T-helper 1 cell (primary cell): ENCODE measurements around the gene CCDC107.
"Not testable (repeated sequence)": the region's sequence is repeated elsewhere in the genome, so short reads cannot be mapped to it uniquely, and the experiment has no call there.

ENCODE experiments used
- DNase-seq, 5 donors: peaks; one replicate each; pipeline ENCODE4 v3.0.0-alpha.2; 2012 to 2020
- total RNA-seq, 4 donors: gene quantifications; one replicate each; lab custom pipeline; 2026; lab: John Stamatoyannopoulos, UW

Gene CCDC107, protein sequence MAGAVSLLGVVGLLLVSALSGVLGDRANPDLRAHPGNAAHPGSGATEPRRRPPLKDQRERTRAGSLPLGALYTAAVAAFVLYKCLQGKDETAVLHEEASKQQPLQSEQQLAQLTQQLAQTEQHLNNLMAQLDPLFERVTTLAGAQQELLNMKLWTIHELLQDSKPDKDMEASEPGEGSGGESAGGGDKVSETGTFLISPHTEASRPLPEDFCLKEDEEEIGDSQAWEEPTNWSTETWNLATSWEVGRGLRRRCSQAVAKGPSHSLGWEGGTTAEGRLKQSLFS
- total RNA-seq = 16.0 to 22.1 (median 18.9) reads per million in 4 donors

DNA sequence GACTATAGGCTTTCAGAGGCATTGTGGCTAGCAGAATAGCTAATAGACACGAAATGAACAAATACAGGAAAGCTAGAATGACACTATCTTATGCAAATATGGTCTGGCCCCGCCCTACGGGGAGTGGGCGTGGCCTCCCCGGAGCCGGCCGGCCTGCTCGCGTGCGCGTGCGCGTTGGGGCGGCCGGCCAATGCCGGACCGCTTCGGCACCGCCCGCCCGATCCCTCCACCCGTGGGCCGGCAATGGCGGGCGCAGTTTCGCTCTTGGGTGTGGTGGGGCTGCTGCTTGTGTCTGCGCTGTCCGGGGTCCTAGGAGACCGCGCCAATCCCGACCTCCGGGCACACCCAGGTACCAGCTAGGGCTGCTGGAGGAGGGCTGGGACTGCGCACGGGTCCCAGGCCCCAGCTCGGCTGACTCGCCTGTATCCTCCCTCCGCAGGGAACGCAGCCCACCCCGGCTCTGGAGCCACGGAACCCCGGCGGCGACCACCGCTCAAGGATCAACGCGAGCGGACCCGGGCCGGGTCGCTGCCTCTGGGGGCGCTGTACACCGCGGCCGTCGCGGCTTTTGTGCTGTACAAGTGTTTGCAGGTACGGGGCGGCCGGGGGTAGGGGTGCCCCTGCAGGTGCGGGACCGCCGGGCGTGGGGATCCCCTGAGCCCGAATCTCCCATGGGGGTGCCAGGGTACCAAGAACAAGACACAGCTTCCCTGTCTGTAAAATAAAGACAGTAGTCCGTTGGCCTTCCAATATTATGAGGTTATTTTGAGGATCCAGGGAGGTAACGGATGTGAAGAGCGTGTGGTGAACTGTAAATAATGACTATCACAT is at the start of gene CCDC107:
Gene CCDC107, plus strand, starts transcription at position 156 of the 831 bp plus-strand sequence. Its CDS starts 88 bp downstream, at position 244.
- DNase-seq = peak; percentile 74 to 85 (median 79)

DNA sequence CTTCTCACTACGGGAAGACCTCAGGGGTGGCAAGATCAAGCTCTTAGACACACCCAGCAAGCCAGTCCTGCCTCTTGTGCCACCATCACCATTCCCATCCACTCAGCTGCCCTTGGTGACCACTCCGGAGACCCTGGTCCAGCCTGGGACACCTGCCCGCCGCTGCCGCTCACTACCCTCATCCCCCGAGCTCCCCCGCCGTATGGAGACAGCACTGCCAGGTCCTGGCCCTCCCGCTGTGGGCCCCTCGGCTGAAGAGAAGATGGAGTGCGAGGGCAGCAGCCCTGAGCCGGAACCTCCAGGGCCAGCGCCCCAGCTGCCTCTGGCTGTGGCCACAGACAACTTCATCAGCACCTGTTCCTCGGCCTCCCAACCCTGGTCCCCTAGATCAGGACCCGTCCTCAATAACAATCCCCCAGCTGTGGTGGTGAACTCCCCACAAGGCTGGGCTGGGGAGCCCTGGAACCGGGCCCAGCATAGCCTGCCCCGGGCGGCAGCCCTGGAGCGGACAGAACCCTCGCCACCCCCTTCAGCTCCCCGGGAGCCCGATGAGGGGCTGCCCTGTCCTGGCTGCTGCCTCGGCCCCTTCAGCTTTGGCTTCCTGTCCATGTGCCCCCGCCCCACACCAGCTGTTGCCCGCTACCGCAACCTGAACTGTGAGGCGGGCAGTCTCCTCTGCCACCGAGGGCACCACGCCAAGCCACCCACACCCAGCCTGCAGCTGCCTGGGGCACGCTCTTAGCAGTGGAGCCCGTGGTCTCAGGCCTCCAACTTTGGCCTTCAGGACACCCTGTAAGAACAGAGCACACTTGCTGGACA is 48.9 kb upstream of the CCDC107 start:
- no peak for DNase-seq

DNA sequence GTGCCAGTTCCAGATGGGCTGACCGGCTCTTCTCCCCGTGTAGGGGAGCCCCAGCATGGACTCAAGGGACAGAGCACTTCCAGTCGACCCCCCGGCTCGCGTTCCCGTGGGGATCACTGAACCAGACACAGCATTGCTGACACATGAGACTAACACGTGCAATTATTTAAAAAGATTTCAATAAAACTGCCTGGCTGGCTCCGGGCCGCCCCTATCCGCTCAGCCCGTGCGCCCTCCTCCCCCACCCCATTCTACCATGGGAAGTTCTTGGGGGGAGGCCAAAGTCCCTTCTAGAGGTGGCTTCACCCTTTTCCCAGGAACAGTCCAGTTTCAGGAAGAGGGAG is 48.3 kb upstream of the CCDC107 start:
- DNase-seq = no peak

DNA sequence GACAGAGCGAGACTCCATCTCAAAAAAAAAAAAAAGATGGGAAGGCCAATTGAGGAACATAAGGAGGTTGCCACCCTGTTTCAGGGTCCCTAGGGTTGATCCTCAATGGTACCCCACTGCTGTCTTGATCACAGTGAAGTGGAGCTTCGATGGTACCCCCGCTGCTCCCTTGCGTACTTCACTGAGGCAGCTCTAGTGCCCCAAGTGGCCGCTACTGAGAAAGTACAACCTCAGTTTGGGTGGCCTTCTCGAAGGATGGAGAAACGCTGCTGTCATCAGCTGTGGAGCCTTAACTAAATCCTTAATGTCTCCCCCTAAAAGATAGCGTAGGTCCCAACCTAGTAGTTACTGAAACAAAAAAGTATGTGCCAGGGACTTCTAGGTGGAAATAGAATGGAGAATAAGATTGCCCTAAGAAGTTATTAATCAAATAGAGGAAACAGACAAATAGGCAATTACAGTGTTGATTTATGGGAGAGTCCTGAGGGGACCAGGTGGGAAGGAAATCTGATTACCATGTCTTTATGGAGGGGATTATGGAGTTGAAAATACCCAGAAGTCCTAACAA is 46.8 kb upstream of the CCDC107 start:
- peak in 4 of 5 donors; percentile 29 to 52 (median 44) for DNase-seq

DNA sequence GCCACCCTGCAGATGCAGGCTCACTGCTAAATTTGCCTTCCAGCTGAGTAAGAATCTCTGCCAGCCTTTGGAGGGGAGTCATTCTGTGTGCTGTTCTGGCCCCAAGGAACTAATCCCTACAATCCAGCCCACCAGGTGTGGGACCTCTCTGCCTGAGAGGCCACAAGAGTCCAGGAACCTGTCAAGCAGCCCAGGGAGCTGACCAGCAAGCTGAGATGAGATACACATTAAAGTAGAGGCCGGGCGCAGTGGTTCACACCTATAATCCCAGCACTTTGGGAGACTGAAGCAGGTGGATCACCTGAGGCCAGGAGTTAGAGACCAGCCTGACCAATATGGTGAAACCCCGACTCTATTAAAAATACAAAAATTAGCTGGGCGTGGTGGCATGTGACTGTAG is 46.0 kb upstream of the CCDC107 start:
- not testable (repeated sequence) for DNase-seq

DNA sequence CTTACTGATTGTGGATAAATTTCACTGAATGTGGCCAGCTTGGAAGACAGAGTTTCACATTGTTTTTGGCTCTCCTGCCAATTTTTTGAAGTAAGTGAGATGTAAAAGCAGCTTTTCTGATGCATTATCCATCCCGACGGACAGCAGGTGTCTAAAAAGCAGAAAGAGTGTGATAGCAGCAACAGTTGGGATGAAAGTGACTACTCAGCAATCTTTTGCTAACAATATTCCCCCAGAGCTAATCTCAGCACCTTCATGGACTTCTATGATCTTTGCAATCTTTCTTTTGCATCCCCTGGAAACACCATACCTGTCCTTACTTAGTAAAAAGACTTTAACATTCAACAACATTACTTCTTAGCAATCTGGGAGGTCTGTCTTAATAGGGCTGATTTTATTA is 45.2 kb upstream of the CCDC107 start:
- no peak for DNase-seq

DNA sequence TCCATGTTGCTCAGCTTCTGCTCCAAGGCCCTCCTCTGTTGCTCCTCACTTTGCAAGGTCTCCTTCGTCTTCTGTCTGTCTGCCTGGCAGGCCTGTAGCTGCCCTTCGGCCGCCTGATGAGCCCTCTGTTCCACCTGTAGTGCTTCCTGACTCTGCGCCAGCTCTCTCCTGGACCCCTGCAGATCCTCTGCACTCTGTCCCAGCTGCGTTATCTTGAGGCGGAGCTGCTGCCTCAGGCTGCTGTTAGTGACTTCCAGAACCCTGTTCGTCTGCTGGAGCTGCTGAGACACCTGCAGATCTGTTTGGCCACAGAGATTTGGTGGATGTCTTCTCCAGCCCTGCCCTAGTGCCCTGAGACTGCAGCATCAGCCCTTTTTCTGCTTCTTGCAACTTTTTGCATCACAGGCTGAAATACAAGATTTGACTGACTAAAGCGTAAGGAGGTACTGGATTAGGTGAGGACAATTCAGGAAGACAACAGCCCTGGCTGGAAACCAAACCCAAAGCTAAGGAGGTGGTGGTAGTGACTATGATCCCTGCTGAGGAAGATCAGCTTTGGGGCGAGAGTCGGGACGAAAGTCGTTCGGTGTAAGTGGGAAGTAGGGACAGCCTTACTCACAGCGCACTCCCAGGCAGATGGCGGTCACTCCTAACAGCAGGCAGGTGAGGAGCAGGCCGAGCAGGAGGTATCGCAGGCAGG is 42.0 kb upstream of the CCDC107 start:
- no peak for DNase-seq

DNA sequence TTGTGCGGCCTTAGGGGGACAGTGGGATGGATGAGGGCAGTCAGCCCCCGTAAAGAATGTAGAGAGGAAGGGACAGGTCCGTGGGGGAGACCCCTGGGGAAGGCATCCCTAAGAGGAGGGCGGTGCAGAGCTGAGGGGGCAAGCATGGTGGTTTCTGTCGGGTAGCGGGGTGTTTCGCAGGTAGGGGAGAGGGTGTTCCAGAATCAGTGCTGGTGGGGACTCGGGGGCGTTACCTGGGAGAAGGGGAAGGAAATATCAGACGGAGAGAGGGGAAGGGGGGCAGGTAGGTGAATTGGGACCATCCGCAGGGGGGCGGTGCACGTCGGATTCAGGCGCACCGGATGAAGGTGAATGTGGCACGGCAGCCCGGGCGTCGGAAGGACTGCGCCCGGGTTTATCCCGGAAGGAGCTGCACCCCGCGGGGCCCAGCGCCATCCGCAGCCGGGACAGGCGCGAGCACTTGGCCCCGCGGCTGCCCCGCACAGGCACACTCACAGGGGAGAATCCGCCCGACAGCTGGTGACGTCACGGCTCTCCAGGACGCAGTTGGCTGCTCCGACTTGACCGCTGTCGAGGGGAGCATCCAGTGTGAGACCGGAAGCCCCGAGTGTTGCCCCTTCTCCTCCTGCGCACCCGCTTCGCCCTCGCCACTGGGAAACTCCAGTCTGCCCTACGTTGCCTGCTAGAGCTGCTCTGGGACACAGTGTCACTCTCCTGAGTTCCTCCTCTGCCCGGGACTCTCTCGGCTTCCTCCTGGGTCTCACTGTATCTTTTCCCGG is 41.2 kb upstream of the CCDC107 start:
- DNase-seq = peak; percentile 45 to 74 (median 55)

DNA sequence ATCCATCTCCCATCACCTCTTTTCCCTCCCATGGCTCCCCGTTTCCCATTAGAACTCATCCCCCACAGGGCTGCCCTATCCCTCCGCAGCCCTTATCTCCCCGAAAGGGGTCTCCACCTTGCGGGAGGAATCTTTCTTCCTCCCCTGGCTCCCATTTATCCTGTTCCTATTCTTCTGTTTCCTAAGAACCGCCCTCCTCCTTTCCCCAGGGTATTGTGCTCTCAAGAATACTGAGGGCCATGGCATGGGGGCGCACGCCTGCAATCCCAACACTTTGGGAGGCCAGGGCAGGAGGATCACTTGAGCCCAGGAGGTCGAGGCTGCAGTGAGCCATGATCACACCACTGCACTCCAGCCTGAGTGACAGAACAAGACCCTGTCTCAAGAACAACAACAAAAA is 40.5 kb upstream of the CCDC107 start:
- DNase-seq = no peak

DNA sequence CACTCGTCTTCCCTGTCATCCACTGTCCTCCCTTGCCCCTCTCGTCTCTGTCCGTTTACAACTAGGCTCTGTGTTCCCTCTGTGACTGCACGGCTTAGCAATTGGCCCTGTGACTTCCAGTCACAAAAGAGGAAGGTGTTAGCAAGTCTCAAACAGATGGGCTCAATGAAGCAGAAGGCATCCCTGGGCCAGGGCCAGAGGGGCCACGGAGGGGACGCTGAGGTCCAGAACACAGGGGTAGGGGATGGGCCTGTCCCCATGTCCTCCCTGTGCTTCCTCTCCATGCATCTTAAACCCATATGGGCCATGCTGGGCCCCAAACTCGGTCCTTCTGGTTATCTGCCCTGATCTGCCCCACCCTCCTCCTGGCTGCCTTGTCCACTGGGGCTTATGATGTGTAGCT is 39.8 kb upstream of the CCDC107 start, which contains the start of gene CD72:
Gene CD72, minus strand, starts transcription at position 89 of the 403 bp plus-strand sequence. CDS start 110 bp downstream, outside the sequence.
- DNase-seq = no peak

DNA sequence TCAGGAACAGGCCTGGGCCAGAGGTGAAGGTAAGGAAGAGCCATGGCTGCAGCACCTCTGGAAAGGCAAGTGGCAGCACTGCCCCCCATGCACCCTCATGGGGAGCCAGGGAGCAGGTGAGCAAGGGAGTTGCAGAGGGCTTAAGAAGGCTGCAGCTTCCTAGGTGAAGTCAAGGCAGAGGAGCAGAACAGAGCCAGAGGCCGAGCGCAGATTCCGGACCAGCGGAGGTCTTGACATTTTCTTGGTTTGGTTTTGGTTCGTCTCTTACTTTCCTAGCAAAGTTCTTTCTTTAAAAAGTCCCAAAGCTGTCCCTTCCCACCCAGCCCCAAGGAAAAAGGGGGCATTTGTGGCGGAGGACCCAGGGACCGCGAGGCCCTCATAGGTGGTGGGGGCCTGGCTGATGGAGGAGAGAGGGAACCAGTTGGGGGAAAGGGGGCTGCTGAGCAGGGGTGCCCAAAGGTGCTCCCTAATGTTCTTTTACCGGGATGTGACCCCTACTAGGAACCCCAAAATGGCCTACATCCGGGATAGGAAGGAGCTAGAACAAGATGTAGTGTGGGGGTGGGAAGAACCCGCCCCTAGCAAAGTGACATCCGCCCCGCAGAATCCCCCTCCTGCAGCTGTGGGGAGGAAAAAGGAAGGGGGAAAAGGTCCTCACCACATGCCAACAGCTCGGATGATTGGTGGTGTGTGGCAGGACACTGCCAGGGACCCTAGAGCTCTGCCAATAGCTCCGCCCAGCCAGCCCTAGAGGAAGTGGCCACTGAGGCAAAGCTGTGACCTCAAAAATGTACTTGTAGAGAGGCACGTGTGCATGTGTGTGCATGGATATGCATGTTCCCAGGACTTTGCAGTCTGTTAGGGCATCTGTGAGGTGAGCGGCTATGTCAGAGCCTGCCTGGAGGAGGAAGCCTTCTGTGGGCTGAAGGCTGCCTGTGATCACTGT is 39.0 kb upstream of the CCDC107 start:
- peak in 1 of 5 donors; percentile 59 for DNase-seq

DNA sequence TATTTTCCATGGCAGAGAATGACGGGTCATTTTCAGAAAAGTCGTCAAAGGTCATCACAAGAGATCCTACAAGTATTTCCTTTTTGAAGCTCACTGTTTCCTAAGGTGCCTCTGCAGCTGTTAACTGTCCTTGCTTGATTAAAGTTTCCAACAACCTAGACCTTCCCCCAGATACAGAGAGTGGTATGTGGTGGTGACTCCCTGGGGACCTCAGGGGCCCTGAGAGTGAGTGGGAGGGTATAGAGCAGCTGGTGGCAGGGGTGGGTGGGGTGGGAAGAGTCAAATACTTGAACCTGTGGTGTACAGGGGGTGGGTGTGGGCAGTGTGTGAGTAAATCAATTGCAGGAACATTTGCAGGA is 38.3 kb upstream of the CCDC107 start:
- no peak for DNase-seq

DNA sequence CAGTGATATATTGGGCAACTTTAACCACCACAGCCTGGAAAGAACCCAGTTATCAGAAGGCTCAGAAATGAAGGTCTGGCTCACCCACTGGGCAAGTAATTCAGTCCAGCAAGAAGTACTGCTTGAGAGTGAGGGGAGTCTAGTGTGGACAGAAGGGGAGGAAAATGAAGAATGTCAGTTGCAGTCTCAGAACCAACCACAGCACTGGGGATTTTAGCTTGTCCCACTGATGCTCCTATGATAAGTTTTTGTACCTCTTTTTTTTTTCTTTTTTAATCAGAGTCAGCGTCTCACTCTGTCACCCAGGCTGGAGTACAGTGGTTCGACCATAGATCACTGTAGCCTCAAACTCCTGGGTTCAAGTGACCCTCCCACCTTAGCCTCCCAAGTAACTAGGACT is 30.5 kb upstream of the CCDC107 start:
- DNase-seq = no peak

DNA sequence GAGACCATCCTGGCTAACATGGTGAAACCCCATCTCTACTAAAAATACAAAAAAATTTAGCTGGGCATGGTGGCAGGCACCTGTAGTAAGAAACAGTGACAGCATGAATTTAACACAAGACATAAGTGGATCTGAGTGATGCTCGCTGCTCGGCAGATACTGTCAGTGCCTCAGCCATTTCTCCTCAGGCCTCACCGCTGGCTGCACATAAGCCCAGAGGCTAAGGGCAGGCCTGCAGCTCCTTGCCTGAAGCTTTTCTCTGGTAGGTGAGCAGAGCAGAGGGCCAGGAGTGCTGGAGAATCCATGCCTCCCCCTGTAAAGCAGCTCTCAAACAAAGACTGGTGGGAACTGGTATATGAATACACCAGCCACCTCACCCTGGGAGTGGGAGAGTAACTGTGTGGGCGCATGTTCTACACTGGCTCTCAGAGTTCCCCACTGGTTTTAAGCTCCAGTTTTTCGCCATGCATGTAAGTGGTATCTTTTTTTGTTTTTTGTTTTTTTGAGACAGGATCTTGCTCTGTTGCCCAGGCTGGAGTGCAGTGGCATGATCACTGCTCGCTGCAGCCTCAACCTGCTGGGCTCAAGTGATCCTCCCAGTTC is 29.6 kb upstream of the CCDC107 start:
- no peak for DNase-seq

DNA sequence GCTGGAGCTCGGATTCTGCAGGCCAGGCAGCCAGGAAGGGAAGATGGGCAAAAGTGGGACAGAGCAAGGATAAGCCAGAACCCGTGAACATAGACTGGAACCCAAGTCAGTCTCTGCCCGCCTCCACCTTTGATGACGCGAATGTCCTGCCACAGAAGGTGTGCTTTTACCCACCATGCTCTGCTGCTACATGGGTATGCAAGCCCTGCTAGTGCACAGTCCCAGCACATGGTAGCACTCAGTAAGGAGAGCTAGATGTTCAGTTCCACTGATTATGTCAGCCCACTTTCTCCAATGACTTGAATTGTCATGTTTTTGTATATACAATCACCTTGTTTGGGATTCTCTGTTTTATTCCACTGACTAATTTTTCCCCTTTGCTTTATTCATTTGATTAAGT is 28.5 kb upstream of the CCDC107 start:
- no peak for DNase-seq

DNA sequence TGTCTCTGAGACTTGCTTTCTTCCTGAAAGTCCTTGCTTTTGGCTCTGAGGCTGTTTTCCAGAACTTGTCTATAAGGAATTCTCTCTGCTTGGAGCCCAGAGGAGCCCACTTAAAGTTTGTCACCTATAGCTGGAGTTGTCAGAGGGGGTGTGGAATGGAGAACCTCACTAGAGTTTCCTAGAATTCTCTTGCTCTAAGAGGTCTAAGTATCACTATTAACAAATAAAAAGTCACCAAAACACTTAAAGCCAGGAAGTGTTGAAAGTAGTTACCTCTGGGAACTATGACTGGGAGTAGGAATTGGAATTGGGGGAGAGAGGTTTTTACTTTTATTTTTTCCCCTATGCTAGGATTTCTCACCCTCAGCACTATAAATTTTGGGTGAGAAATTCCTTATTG is 22.4 kb upstream of the CCDC107 start:
- DNase-seq = no peak

DNA sequence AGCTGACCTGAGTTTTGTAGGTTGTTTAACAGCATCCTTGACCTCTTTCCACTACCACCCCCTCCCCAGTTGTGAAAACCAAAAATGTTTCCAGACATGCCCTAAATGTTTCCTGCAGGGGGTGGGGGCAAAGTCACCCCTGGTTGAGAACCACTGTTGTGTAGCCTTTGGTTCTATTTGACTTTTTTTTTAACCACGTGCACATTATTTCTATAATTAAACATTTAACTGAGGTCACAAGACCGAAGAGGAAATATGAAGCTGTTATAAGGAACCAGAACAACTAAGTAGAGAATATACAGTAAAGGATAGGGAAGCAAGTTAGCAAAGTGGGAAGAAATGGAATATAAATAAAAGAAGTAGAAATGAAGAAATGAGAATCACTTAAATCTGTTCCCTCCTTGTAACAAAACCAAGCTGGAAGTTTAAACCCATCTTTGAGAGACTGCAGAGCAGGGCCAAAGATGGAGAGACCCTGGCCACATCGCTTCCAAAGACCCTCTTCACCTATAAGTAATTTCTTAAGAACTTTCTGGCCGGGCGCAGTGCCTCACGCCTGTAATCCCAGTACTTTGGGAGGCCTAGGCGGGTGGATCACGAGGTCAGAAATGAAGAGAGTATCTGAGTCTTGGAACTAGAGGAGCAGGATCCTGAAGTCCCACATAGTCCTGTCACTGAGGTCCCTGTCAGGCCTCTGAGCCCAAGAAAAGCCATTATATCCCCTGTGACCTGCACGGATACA is 21.8 kb upstream of the CCDC107 start:
- DNase-seq = no peak

DNA sequence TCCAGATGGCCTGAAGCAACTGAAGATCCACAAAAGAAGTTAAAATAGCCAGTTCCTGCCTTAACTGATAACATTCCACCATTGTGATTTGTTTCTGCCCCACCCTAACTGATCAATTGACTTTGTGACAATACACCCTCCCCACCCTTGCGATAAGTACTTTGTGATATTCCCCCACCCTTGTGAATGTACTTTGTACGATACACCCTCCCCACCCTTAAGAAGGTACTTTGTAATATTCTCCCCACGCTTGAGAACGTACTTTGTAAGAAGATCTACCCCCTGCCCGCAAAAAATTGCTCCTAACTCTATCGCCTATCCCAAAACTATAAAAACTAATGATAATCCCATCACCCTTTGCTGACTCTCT is 21.2 kb upstream of the CCDC107 start:
- not testable (repeated sequence) for DNase-seq

DNA sequence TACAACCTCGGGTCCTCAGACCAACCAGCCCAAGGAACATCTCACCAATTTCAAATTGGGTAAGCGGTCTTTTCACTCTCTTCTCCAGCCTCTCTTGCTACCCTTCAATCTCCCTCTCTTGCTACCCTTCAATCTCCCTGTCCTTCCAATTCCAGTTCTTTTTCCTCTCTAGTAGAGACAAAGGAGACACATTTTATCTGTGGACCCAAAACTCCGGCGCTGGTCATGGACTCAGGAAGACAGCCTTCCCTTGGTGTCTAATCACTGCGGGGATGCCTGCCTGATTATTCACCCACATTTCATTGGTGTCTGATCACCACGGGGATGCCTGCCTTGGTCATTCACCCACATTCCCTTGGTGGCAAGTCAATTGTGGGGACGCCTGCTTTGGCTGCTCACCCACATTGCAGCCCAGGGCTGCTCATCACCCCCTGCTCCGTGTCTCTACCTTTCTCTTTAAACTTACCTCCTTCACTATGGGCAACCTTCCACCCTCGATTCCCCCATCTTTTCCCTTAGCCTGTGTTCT is 20.6 kb upstream of the CCDC107 start:
- not testable (repeated sequence) for DNase-seq
